ENCODE data around the gene GGACT. TPM values are rescaled to one million over a fixed set of nuclear protein-coding genes. Genes with fewer than 3 reads are reported as not detected.

Gene GGACT
- 5.2 TPM for total RNA-seq (ENCODE audit: unreplicated experiment)
- long read RNA-seq, partial matches to known transcripts = 0 of 1 reads
- long read RNA-seq, other reads (novel, unspliced or antisense) = 1 of 1 reads

DNA sequence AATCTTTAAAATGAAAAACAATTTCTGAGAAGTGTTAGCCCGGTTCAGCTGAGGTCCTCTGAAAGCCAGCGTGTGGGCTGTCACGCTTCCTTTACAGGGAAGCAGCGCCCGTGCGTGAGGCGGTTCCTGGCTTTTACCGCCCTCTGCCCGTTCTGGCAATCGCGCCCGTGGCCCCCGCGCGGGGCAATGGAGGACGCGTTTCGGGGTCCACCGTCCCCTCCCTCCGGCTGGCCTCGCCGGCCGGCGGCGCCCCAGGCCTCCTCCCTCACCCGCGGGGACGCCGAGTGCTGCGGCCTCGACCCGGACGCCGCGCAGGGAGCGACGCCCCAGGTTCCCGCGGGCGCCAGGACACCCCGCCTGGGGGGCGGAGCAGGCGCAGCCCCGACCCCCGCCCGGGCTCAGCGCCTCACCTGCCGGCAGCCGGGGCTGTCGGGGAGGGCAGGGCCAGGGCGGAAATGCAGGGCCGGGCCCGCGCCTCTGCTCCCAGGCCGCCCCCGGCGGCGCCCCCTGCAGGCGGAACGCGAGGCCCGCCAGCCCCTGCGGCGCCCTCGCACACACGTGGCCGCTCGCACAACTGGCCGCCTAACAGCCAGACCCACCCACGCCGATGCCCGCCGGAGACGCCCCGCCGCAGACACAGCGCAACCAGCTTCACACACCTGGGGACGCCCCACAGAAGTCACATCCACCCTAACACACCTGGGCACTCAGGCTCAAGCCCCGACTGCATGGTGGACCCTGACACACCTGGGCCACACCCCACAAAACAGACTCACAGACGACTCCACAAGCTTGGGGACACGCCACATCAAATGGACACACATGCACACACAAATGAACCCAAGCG is at the start of gene GGACT:
Gene GGACT (minus strand): TSS at position 459 of the 847 bp plus-strand sequence. CDS start 56,198 bp downstream, outside the sequence.
- Mint-ChIP-seq H3K27ac (ENCODE audit: unreplicated experiment) (no peak within 1 kb of the TSS), H3K4me1 (ENCODE audit: low read depth, unreplicated experiment) (no peaks in the 10 kb centered on the region), H3K9me3 (ENCODE audit: unreplicated experiment) (peaks cover 2% of the 10 kb centered on the region), H3K27me3 (ENCODE audit: unreplicated experiment) (peaks cover 4% of the 10 kb centered on the region), H3K4me3 (ENCODE audit: unreplicated experiment) (peak within 1 kb of the TSS; percentile 81), H3K36me3 (ENCODE audit: unreplicated experiment) (no peaks in the 10 kb centered on the region)
- TF ChIP-seq, protein P1, sequence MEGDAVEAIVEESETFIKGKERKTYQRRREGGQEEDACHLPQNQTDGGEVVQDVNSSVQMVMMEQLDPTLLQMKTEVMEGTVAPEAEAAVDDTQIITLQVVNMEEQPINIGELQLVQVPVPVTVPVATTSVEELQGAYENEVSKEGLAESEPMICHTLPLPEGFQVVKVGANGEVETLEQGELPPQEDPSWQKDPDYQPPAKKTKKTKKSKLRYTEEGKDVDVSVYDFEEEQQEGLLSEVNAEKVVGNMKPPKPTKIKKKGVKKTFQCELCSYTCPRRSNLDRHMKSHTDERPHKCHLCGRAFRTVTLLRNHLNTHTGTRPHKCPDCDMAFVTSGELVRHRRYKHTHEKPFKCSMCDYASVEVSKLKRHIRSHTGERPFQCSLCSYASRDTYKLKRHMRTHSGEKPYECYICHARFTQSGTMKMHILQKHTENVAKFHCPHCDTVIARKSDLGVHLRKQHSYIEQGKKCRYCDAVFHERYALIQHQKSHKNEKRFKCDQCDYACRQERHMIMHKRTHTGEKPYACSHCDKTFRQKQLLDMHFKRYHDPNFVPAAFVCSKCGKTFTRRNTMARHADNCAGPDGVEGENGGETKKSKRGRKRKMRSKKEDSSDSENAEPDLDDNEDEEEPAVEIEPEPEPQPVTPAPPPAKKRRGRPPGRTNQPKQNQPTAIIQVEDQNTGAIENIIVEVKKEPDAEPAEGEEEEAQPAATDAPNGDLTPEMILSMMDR (IDR thresholded peaks at IDR 0.05; ENCODE audit: partially characterized antibody, unreplicated experiment) = peak; percentile 78
- peak; percentile 88 for DNase-seq

DNA sequence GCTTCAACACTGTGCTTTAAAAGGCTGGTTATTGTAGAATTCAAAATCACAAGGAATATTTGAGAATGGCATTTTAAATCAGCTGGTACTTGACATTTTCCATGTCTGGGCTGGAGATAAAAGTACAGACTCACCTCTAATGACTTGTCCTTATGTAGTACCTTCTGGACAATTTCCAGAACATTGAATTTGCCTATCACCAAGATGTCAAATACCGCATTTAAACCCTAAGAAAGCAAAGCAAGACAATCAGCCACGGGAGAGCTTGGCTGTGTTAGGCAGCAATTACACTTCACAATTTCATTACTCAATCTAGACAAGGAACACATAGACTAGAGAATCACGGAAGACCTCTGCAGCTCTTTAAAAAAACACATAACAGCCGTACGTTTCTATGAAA is 49.2 kb upstream of the GGACT start:
- no peak for DNase-seq
- Mint-ChIP-seq H3K27me3 (ENCODE audit: unreplicated experiment) (peaks cover 2% of the 10 kb centered on the region), H3K4me1 (ENCODE audit: low read depth, unreplicated experiment) (peaks cover 4% of the 10 kb centered on the region), H3K36me3 (ENCODE audit: unreplicated experiment) (no peaks in the 10 kb centered on the region), H3K9me3 (ENCODE audit: unreplicated experiment) (no peaks in the 10 kb centered on the region), H3K27ac (ENCODE audit: unreplicated experiment) (no peak overlapping the region), H3K4me3 (ENCODE audit: unreplicated experiment) (no peak overlapping the region)
- TF ChIP-seq, protein P1 (IDR thresholded peaks at IDR 0.05; ENCODE audit: partially characterized antibody, unreplicated experiment) = no peak

- DNase-seq = no peak
- TF ChIP-seq, protein P1 (IDR thresholded peaks at IDR 0.05; ENCODE audit: partially characterized antibody, unreplicated experiment) = no peak
- Mint-ChIP-seq H3K4me1 (ENCODE audit: low read depth, unreplicated experiment) (peaks cover 4% of the 10 kb centered on the region), H3K4me3 (ENCODE audit: unreplicated experiment) (no peak overlapping the region), H3K27me3 (ENCODE audit: unreplicated experiment) (peaks cover 2% of the 10 kb centered on the region), H3K36me3 (ENCODE audit: unreplicated experiment) (no peaks in the 10 kb centered on the region), H3K27ac (ENCODE audit: unreplicated experiment) (no peak overlapping the region), H3K9me3 (ENCODE audit: unreplicated experiment) (no peaks in the 10 kb centered on the region)
Observed at GRCh38 chr13:100637380-100637779, 48.8 kb upstream of the GGACT start.

- peak overlapping the region; percentile 6 for H3K27ac Mint-ChIP-seq (ENCODE audit: unreplicated experiment)
- TF ChIP-seq, protein P1 (IDR thresholded peaks at IDR 0.05; ENCODE audit: partially characterized antibody, unreplicated experiment) = no peak
Observed at GRCh38 chr13:100636441-100636840, 47.9 kb upstream of the GGACT start.

GRCh38 chr13:100636004-100636403 is 47.4 kb upstream of the GGACT start:
- Mint-ChIP-seq H3K9me3 (ENCODE audit: unreplicated experiment) (no peaks in the 10 kb centered on the region), H3K27ac (ENCODE audit: unreplicated experiment) (peak overlapping the region; percentile 6)

More at GRCh38 chr13:100636441-100636840, 47.9 kb upstream of the GGACT start:
- Mint-ChIP-seq H3K36me3 (ENCODE audit: unreplicated experiment) (no peaks in the 10 kb centered on the region), H3K4me3 (ENCODE audit: unreplicated experiment) (no peak overlapping the region), H3K4me1 (ENCODE audit: low read depth, unreplicated experiment) (peaks cover 9% of the 10 kb centered on the region), H3K9me3 (ENCODE audit: unreplicated experiment) (no peaks in the 10 kb centered on the region), H3K27me3 (ENCODE audit: unreplicated experiment) (peaks cover 2% of the 10 kb centered on the region)
- DNase-seq = no peak

More at GRCh38 chr13:100636004-100636403, 47.4 kb upstream of the GGACT start:
- Mint-ChIP-seq H3K27me3 (ENCODE audit: unreplicated experiment) (peaks cover 2% of the 10 kb centered on the region), H3K4me3 (ENCODE audit: unreplicated experiment) (no peak overlapping the region), H3K36me3 (ENCODE audit: unreplicated experiment) (no peaks in the 10 kb centered on the region), H3K4me1 (ENCODE audit: low read depth, unreplicated experiment) (peaks cover 10% of the 10 kb centered on the region)
- TF ChIP-seq, protein P1 (IDR thresholded peaks at IDR 0.05; ENCODE audit: partially characterized antibody, unreplicated experiment) = no peak
- no peak for DNase-seq

All from glutamatergic neuron (in vitro differentiated cells).